ENCODE measurements around the gene MERTK. TPM values are rescaled to one million over a fixed set of nuclear protein-coding genes. Genes with fewer than 3 reads are reported as not detected.
A peak's percentile ranks its signal among the peaks of the same experiment; 100 is the strongest.
"Not testable (repeated sequence)": the region's sequence is repeated elsewhere in the genome, so short reads cannot be mapped to it uniquely, and the experiment has no call there.

MERTK gene
- total and polyA plus RNA-seq, 4 donors, result 9.6 to 61.3 (median 24.2) TPM

DNA sequence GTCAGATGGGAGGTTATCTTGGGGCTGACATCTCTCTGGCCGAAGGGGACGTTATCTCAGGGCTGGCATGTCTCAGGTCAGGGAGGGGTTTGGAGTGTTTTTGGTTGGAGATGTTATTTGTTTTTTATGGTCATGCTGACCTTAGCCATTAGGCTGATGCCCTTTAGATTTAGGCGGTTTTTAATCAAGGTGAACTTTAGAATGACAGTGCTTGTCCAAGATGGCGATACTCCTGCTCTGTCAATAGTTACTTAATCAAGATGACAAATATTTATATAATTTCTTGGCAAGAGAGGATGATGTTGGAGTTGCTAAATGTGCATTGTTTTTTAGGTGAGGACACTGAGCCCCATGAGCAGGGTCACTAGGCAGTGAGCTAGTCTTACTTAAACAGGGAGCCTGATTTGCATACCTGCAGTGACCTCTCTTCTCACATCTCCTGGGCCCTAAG is 34.5 kb downstream of the MERTK start:
- ATAC-seq (ENCODE audit: low FRiP score), result no peak
- H3K4me1 ChIP-seq (ENCODE audit: control insufficient read depth in 1 of 2, insufficient read depth in 2 of 2, low read length in 2 of 2), result no peaks in the 10 kb centered on the region
- H3K27ac ChIP-seq (ENCODE audit: low read depth in 1 of 2, low read length in 2 of 2), result no peak overlapping the region
- no peak for DNase-seq
- intact Hi-C loops (cut with DNase I), result no loop called here
- peaks cover 2% of the 10 kb centered on the region in 2 donors for H3K36me3 ChIP-seq (ENCODE audit: control insufficient read depth in 1 of 2, insufficient read depth in 2 of 2, low read length in 1 of 2)
- no peaks in the 10 kb centered on the region for H3K9me3 ChIP-seq (ENCODE audit: control insufficient read depth, low read length)
- H3K4me3 ChIP-seq (ENCODE audit: low read length in 2 of 2), result no peak overlapping the region
- no peaks in the 10 kb centered on the region for H3K27me3 ChIP-seq (ENCODE audit: control insufficient read depth in 1 of 2, insufficient read depth in 2 of 2, low read length in 1 of 2)
- 94 to 96% methylated on average over 4 of the region's 4 CpGs for WGBS, 2 donors

DNA sequence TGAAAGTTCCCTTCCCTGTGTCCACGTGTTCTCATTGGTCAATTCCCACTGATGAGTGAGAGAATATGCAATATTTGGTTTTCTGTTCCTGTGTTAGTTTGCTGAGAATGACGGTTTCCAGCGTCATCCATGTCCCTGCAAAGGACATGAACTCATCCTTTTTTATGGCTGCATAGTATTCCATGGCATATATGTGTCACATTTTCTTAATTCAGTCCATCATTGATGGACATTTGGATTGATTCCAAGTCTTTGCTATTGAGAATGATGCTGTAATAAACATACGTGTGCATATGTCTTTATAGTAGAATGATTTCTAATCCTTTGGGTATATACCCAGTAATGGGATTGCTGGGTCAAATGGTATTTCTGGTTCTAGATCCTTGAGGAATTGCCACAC is 35.5 kb downstream of the MERTK start:
- H3K36me3 ChIP-seq (ENCODE audit: control insufficient read depth in 1 of 2, insufficient read depth in 2 of 2, low read length in 1 of 2); intact Hi-C loops (cut with DNase I); H3K27me3 ChIP-seq (ENCODE audit: control insufficient read depth in 1 of 2, insufficient read depth in 2 of 2, low read length in 1 of 2); H3K4me3 ChIP-seq (ENCODE audit: low read length in 2 of 2); H3K4me1 ChIP-seq (ENCODE audit: control insufficient read depth in 1 of 2, insufficient read depth in 2 of 2, low read length in 2 of 2); ATAC-seq (ENCODE audit: low FRiP score); H3K9me3 ChIP-seq (ENCODE audit: control insufficient read depth, low read length); DNase-seq; H3K27ac ChIP-seq (ENCODE audit: low read depth in 1 of 2, low read length in 2 of 2): not testable (repeated sequence)
- 88 to 91% methylated on average over 4 of the region's 4 CpGs for WGBS, 2 donors

DNA sequence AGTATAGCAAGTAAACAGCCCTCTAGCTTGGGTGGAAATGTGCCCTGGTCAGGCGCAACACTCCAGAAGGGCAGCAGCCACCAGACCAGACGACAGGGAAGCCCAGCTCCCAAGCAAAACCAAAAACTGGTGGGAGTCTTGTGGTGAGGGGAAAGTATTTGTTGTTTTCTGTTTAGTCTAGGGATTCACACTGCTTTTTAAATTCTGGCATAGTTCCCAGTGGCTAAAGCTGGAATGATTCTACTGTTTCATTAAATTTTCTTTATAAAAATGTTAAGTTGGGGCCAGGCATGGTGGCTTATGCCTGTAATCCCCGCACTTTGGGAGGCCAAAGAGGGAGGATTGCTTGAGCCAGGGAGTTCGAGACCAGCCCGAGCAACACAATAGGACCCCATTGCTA is 38.5 kb downstream of the MERTK start:
- 79 to 88% methylated on average over 5 of the region's 5 CpGs for WGBS, 2 donors
- DNase-seq (no peak), ATAC-seq (ENCODE audit: low FRiP score) (no peak)
- Histone ChIP-seq H3K9me3 (ENCODE audit: control insufficient read depth, low read length) (no peaks in the 10 kb centered on the region), H3K4me3 (ENCODE audit: low read length in 2 of 2) (no peak overlapping the region), H3K36me3 (ENCODE audit: control insufficient read depth in 1 of 2, insufficient read depth in 2 of 2, low read length in 1 of 2) (no peaks in the 10 kb centered on the region), H3K27me3 (ENCODE audit: control insufficient read depth in 1 of 2, insufficient read depth in 2 of 2, low read length in 1 of 2) (no peaks in the 10 kb centered on the region), H3K27ac (ENCODE audit: low read depth in 1 of 2, low read length in 2 of 2) (no peak overlapping the region), H3K4me1 (ENCODE audit: control insufficient read depth in 1 of 2, insufficient read depth in 2 of 2, low read length in 2 of 2) (no peaks in the 10 kb centered on the region)
- intact Hi-C loops (cut with DNase I), result no loop called here

DNA sequence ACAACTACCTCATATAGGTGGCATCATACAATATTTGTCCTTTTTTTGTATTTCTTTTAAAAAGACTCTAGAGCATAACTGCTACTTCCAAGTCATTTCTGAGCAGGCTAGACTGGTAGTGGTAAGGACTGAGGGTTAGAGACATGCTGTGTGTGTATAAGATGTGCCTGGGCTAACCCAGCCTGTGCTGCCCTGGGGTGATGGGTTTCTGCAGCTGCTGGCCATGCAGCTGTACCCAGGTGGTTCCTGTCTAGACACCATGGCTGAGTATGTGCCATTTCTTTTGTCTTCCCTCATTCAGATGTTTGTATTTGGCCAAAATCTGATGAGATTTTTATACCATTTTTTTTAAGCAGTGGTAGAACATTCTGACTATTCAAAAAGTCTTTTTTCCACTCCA is 40.0 kb downstream of the MERTK start:
- intact Hi-C loops (cut with DNase I), result no loop called here
- no peak overlapping the region for H3K4me3 ChIP-seq (ENCODE audit: low read length in 2 of 2)
- H3K27ac ChIP-seq (ENCODE audit: low read depth in 1 of 2, low read length in 2 of 2), result no peak overlapping the region
- no peaks in the 10 kb centered on the region for H3K36me3 ChIP-seq (ENCODE audit: control insufficient read depth in 1 of 2, insufficient read depth in 2 of 2, low read length in 1 of 2)
- no peaks in the 10 kb centered on the region for H3K27me3 ChIP-seq (ENCODE audit: control insufficient read depth in 1 of 2, insufficient read depth in 2 of 2, low read length in 1 of 2)
- no peak for ATAC-seq (ENCODE audit: low FRiP score)
- no peaks in the 10 kb centered on the region for H3K4me1 ChIP-seq (ENCODE audit: control insufficient read depth in 1 of 2, insufficient read depth in 2 of 2, low read length in 2 of 2)
- no peaks in the 10 kb centered on the region for H3K9me3 ChIP-seq (ENCODE audit: control insufficient read depth, low read length)
- DNase-seq, result no peak

DNA sequence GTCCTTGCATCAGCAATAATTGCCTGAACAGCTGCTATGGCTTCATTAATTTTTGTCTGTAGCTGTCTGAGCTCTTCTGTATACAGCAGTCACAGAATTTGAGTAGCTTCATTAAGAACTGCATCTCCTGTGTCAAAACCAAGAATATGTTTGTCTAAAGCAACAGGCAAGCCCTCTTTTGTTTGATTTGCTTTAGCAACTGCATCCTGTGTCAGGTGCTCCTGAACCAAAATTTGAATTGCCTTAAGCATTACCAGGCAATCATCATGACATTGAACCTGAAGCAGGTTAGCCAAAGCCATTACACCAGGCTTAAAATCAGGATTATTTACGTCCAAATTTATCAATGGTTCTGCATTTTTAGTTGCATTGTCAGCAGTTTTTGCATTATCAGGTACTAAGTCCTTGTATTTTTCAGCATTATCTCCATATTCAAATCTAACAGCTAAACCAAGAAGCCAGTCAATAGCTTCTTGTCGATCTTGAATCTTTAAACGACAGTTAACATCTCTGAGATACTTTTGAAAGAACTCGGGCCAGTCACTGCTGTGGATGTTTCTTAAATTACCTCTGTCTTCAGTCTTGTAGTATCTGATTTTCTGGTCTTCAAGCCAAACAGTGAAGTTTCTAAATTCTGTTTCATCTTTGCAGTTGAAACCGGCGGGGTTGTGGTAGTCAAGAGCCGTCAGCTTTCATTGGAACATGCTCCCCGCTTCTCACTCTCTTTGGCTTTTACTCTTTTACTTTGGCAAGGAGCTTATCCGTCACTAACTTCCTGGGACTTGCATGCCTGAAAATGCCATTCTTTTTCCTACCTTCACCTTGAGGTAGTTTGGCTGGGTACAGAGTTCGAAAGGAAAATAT is 42.2 kb downstream of the MERTK start:
- no peak for DNase-seq
- no peak for ATAC-seq (ENCODE audit: low FRiP score)
- intact Hi-C loops (cut with DNase I), result no loop called here
- Histone ChIP-seq H3K4me1 (ENCODE audit: control insufficient read depth in 1 of 2, insufficient read depth in 2 of 2, low read length in 2 of 2) (no peaks in the 10 kb centered on the region), H3K27me3 (ENCODE audit: control insufficient read depth in 1 of 2, insufficient read depth in 2 of 2, low read length in 1 of 2) (no peaks in the 10 kb centered on the region), H3K9me3 (ENCODE audit: control insufficient read depth, low read length) (no peaks in the 10 kb centered on the region), H3K36me3 (ENCODE audit: control insufficient read depth in 1 of 2, insufficient read depth in 2 of 2, low read length in 1 of 2) (no peaks in the 10 kb centered on the region), H3K27ac (ENCODE audit: low read depth in 1 of 2, low read length in 2 of 2) (no peak overlapping the region), H3K4me3 (ENCODE audit: low read length in 2 of 2) (no peak overlapping the region)
- WGBS, 2 donors, result 67 to 77% methylated on average over 10 of the region's 10 CpGs

DNA sequence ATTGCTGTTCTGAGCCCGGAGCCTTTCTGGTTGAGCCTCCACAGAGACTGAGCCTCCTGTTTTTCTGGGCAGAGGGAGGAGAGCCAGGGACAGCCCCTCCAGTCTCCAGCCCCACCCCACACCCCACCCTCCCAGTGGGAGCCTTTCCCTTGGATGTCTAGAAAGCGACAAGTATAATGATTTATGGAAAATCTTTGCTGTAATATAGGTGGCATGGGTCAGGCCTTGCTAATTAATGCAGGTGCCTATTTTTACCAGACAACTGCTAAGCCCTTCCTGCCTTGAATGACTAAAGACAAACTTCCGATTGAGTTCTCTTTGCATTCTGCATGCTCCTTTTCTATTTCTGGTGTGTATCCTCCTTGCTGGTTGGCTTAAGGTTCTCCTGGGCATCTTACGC is 43.1 kb downstream of the MERTK start:
- no peak overlapping the region for H3K4me3 ChIP-seq (ENCODE audit: low read length in 2 of 2)
- H3K4me1 ChIP-seq (ENCODE audit: control insufficient read depth in 1 of 2, insufficient read depth in 2 of 2, low read length in 2 of 2), result peaks cover 0 to 3% of the 10 kb centered on the region in 2 donors
- H3K36me3 ChIP-seq (ENCODE audit: control insufficient read depth in 1 of 2, insufficient read depth in 2 of 2, low read length in 1 of 2), result no peaks in the 10 kb centered on the region
- no peaks in the 10 kb centered on the region for H3K27me3 ChIP-seq (ENCODE audit: control insufficient read depth in 1 of 2, insufficient read depth in 2 of 2, low read length in 1 of 2)
- 85 to 92% methylated on average over 4 of the region's 4 CpGs for WGBS, 2 donors
- no peak for DNase-seq
- intact Hi-C loops (cut with DNase I), result no loop called here
- ATAC-seq (ENCODE audit: low FRiP score), result no peak
- H3K27ac ChIP-seq (ENCODE audit: low read depth in 1 of 2, low read length in 2 of 2), result no peak overlapping the region
- no peaks in the 10 kb centered on the region for H3K9me3 ChIP-seq (ENCODE audit: control insufficient read depth, low read length)

DNA sequence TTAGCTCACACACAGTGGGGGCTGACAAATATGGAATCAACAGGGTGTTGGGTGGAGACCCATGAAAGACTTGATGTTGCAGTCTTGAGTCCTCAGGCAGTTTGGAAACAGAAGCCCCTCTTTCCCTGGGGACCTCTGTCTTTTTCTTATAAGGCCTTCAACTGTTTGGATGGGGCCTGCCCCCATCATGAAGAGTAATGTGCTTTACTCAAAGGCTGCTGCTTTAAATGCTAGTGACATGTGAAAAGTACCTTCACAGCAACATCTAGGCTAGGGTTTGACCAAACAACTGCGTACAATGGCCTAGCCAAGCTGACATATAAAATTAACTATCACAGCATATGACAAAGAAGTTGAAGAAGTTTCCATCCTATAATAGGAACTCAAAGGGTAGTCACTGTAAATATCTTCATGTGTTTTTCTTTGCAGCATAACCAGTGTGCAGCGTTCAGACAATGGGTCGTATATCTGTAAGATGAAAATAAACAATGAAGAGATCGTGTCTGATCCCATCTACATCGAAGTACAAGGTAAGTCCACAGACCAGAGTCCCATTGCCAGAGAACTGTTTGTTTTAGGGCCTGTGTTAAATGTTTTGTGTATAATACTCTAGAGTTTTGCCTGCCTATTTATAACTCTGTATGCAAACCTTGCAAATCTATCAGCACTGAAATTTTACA is 46.3 kb downstream of the MERTK start:
- intact Hi-C loops (cut with DNase I), result loop anchor here in 1 of 2 donors (5.0 kb wide), 1 partner anchor 42 kb away; no protein-coding TSS in a partner anchor
- 87 to 88% methylated on average over 5 of the region's 5 CpGs for WGBS, 2 donors

DNA sequence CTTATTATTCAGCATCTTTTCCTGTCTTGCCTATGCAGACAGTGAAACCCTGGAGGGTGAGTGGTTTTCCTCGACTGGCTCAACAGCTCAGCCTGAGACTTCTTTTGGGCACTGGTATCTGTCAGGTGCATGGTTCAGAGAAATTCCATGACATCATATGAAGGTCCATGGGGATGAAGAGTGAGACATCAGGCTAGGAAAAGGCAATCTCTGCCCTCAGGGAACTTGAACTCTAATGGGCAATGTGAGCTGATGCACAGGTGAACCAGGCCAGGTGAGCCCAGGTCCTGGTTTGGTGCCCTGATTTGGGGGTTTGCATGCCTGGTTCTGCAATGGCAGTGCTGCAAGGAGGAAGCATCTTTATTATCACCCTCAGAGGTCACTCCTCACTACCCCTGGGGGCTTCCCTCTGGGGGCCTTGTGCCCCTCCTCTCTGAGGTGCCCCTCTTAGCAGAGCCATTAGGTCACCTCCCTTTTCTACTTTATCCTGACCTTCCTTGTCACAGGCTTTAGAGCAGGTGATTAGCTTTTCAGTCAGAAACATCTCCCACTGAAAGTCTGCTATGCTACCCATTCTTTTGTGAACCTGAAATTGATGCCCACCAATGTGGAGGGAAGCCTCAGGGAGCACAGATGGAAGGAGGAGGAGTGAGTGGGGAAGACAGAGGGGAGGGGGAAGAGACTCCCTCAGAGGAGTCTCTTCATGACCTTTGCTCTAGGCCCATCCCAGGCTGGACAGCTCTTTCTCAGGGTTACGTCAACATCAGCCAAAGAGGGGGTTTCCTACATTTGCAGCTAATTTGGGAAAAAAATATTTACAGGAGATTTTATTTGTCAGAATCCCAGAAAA is 47.3 kb downstream of the MERTK start:
- ATAC-seq (ENCODE audit: low FRiP score), result no peak
- DNase-seq, result no peak
- 49 to 56% methylated on average over 2 of the region's 2 CpGs for WGBS, 2 donors
- Histone ChIP-seq H3K9me3 (ENCODE audit: control insufficient read depth, low read length) (no peaks in the 10 kb centered on the region), H3K27ac (ENCODE audit: low read depth in 1 of 2, low read length in 2 of 2) (peak overlapping the region; percentile 29 to 96), H3K27me3 (ENCODE audit: control insufficient read depth in 1 of 2, insufficient read depth in 2 of 2, low read length in 1 of 2) (no peaks in the 10 kb centered on the region), H3K36me3 (ENCODE audit: control insufficient read depth in 1 of 2, insufficient read depth in 2 of 2, low read length in 1 of 2) (no peaks in the 10 kb centered on the region), H3K4me3 (ENCODE audit: low read length in 2 of 2) (no peak overlapping the region), H3K4me1 (ENCODE audit: control insufficient read depth in 1 of 2, insufficient read depth in 2 of 2, low read length in 2 of 2) (peaks cover 0 to 3% of the 10 kb centered on the region in 2 donors)
- intact Hi-C loops (cut with DNase I), result loop anchor here in 1 of 2 donors (1.0 to 5.0 kb wide), 2 partner anchors 28 to 43 kb away; no protein-coding TSS in a partner anchor

More for the DNA sequence above, 46.3 kb downstream of the MERTK start:
- Histone ChIP-seq H3K4me1 (ENCODE audit: control insufficient read depth in 1 of 2, insufficient read depth in 2 of 2, low read length in 2 of 2) (peaks cover 0 to 3% of the 10 kb centered on the region in 2 donors), H3K27me3 (ENCODE audit: control insufficient read depth in 1 of 2, insufficient read depth in 2 of 2, low read length in 1 of 2) (no peaks in the 10 kb centered on the region), H3K9me3 (ENCODE audit: control insufficient read depth, low read length) (no peaks in the 10 kb centered on the region), H3K4me3 (ENCODE audit: low read length in 2 of 2) (no peak overlapping the region), H3K36me3 (ENCODE audit: control insufficient read depth in 1 of 2, insufficient read depth in 2 of 2, low read length in 1 of 2) (no peaks in the 10 kb centered on the region), H3K27ac (ENCODE audit: low read depth in 1 of 2, low read length in 2 of 2) (peak overlapping the region in 1 of 2 donors; percentile 22)
- no peak for ATAC-seq (ENCODE audit: low FRiP score)
- no peak for DNase-seq
